Adipocyte (in vitro differentiated cells): ENCODE measurements around the gene PRKX.
"Not testable (repeated sequence)": the region's sequence is repeated elsewhere in the genome, so short reads cannot be mapped to it uniquely, and the experiment has no call there.

Source experiments
- DNase-seq: peaks from one replicate; pipeline ENCODE4 v3.0.0-alpha.2; 2015; ENCODE audit warnings: low read depth
- H3K27me3 ChIP-seq: replicated peaks from 2 replicates; pipeline ENCODE4 v1.7.0; 2013; ENCODE audit warnings: mild to moderate bottlenecking, low read length, moderate library complexity; ENCODE audit not compliant: control insufficient read depth, insufficient read depth
- H3K36me3 ChIP-seq: 2 replicates; pipeline ENCODE4 v1.7.0; 2013; ENCODE audit warnings: low read length, mild to moderate bottlenecking, moderate library complexity; ENCODE audit not compliant: control insufficient read depth, insufficient read depth, severe bottlenecking
- H3K4me1 ChIP-seq: 2 replicates; pipeline ENCODE4 v1.7.0; 2013; ENCODE audit warnings: mild to moderate bottlenecking, low read length, moderate library complexity; ENCODE audit not compliant: control insufficient read depth, insufficient read depth
- H3K4me3 ChIP-seq: 2 replicates; pipeline ENCODE4 v1.7.0; 2013; ENCODE audit warnings: mild to moderate bottlenecking, low read length, moderate library complexity
- H3K9ac ChIP-seq: 2 replicates; pipeline ENCODE4 v1.7.0; 2013; ENCODE audit warnings: mild to moderate bottlenecking, low read length, moderate library complexity
- H3K9me3 ChIP-seq: 2 replicates; pipeline ENCODE4 v1.7.0; 2013; ENCODE audit warnings: mild to moderate bottlenecking, low read length, moderate library complexity; ENCODE audit not compliant: control insufficient read depth

PRKX gene

GRCh38 chrX:3713225-3713936 is at the start of gene PRKX:
TSS of gene PRKX (minus strand) at chrX:3713649. CDS start at chrX:3713253, 396 bp downstream.
- H3K9ac ChIP-seq: peak within 1 kb of the TSS; percentile 70
- DNase-seq: peak; percentile 72

GRCh38 chrX:3763111-3763510 is 49.7 kb upstream of the PRKX start:
- H3K27me3 ChIP-seq: no peaks in the 10 kb centered on the region
- no peak overlapping the region for H3K4me3 ChIP-seq
- H3K9me3 ChIP-seq: peaks cover 3% of the 10 kb centered on the region
- H3K36me3 ChIP-seq: no peaks in the 10 kb centered on the region
- no peaks in the 10 kb centered on the region for H3K4me1 ChIP-seq
- DNase-seq: no peak
- H3K9ac ChIP-seq: no peak overlapping the region

More at GRCh38 chrX:3713225-3713936, at the start of gene PRKX:
- no peaks in the 10 kb centered on the region for H3K27me3 ChIP-seq
- H3K9me3 ChIP-seq: no peaks in the 10 kb centered on the region
- no peaks in the 10 kb centered on the region for H3K36me3 ChIP-seq
- H3K4me1 ChIP-seq: peaks cover 4% of the 10 kb centered on the region
- H3K4me3 ChIP-seq: peak within 1 kb of the TSS; percentile 81

- Histone ChIP-seq H3K36me3 (no peaks in the 10 kb centered on the region), H3K27me3 (no peaks in the 10 kb centered on the region), H3K4me1 (no peaks in the 10 kb centered on the region), H3K9me3 (no peaks in the 10 kb centered on the region), H3K4me3 (no peak overlapping the region), H3K9ac (no peak overlapping the region)
- DNase-seq: no peak
Measured at GRCh38 chrX:3757510-3758025, 44.1 kb upstream of the PRKX start.

- Histone ChIP-seq H3K9ac (no peak overlapping the region), H3K27me3 (peaks cover 2% of the 10 kb centered on the region), H3K9me3 (peaks cover 10% of the 10 kb centered on the region), H3K4me1 (no peaks in the 10 kb centered on the region), H3K4me3 (no peak overlapping the region), H3K36me3 (no peaks in the 10 kb centered on the region)
- DNase-seq: no peak
Measured at GRCh38 chrX:3748052-3748559, 34.7 kb upstream of the PRKX start.

GRCh38 chrX:3743801-3744439 is 30.5 kb upstream of the PRKX start:
- H3K36me3 ChIP-seq: no peaks in the 10 kb centered on the region
- H3K27me3 ChIP-seq: peaks cover 2% of the 10 kb centered on the region
- no peak overlapping the region for H3K4me3 ChIP-seq
- no peaks in the 10 kb centered on the region for H3K4me1 ChIP-seq
- no peak for DNase-seq
- no peak overlapping the region for H3K9ac ChIP-seq
- peaks cover 17% of the 10 kb centered on the region for H3K9me3 ChIP-seq

GRCh38 chrX:3740946-3741345 is 27.5 kb upstream of the PRKX start:
- not testable (repeated sequence) for H3K4me3 ChIP-seq, H3K27me3 ChIP-seq, H3K4me1 ChIP-seq, H3K36me3 ChIP-seq, H3K9ac ChIP-seq, DNase-seq
- H3K9me3 ChIP-seq: peaks cover 13% of the 10 kb centered on the region

GRCh38 chrX:3738509-3738908 is 25.1 kb upstream of the PRKX start:
- no peak overlapping the region for H3K4me3 ChIP-seq
- H3K9me3 ChIP-seq: peaks cover 7% of the 10 kb centered on the region
- no peaks in the 10 kb centered on the region for H3K36me3 ChIP-seq
- H3K9ac ChIP-seq: no peak overlapping the region
- H3K4me1 ChIP-seq: no peaks in the 10 kb centered on the region
- no peak for DNase-seq
- H3K27me3 ChIP-seq: no peaks in the 10 kb centered on the region

GRCh38 chrX:3736536-3736935 is 23.1 kb upstream of the PRKX start:
- H3K36me3 ChIP-seq, H3K9ac ChIP-seq, H3K4me3 ChIP-seq, H3K9me3 ChIP-seq, H3K27me3 ChIP-seq, H3K4me1 ChIP-seq, DNase-seq: not testable (repeated sequence)

GRCh38 chrX:3735891-3736290 is 22.4 kb upstream of the PRKX start:
- not testable (repeated sequence) for H3K27me3 ChIP-seq, H3K4me3 ChIP-seq, H3K9ac ChIP-seq, H3K36me3 ChIP-seq, H3K4me1 ChIP-seq, DNase-seq, H3K9me3 ChIP-seq

GRCh38 chrX:3734456-3734855 is 21.0 kb upstream of the PRKX start:
- H3K27me3 ChIP-seq, H3K9ac ChIP-seq, DNase-seq, H3K9me3 ChIP-seq, H3K4me3 ChIP-seq, H3K4me1 ChIP-seq, H3K36me3 ChIP-seq: not testable (repeated sequence)

- H3K9ac ChIP-seq: no peak overlapping the region
- DNase-seq: no peak
- no peaks in the 10 kb centered on the region for H3K36me3 ChIP-seq
- no peaks in the 10 kb centered on the region for H3K27me3 ChIP-seq
- H3K4me1 ChIP-seq: no peaks in the 10 kb centered on the region
- H3K9me3 ChIP-seq: no peaks in the 10 kb centered on the region
- H3K4me3 ChIP-seq: no peak overlapping the region
Measured at GRCh38 chrX:3733043-3733430, 19.6 kb upstream of the PRKX start.
